B cell (primary cell): ENCODE data around the gene MED9. TPM values are rescaled to one million over a fixed set of nuclear protein-coding genes. Genes with fewer than 3 reads are reported as not detected.

Experiments used
- ATAC-seq: fragments of 200-7000 bp; cut with Tn5 transposase; one replicate; pipeline ENCODE4 v1.10.0; 2021; ENCODE audit warnings: low read depth, mild to moderate bottlenecking, moderate number of reproducible peaks, moderate library complexity
- CTCF ChIA-PET: fragments of 350-600 bp; sonication (Branson Sonifier 250); formaldehyde crosslinking; loops from one replicate; lab custom pipeline; 2021; ENCODE audit warnings: antibody characterized with exemption, inconsistent platforms; lab: Charles Lee
- POLR2A ChIA-PET: fragments of 350-600 bp; sonication (Branson Sonifier 250); formaldehyde crosslinking; loops from one replicate; lab custom pipeline; 2021; ENCODE audit warnings: antibody characterized with exemption; lab: Charles Lee
- DNase-seq: peaks from one replicate; pipeline ENCODE4 v3.0.0; 2013
- H2AFZ ChIP-seq: 2 replicates; pipeline ENCODE4 v1.6.1; 2012; ENCODE audit warnings: mild to moderate bottlenecking, low read depth, low read length; ENCODE audit not compliant: insufficient read depth, poor library complexity, severe bottlenecking
- H3K27ac ChIP-seq, 2 donors: 1 replicate in 1 of 2; 2 replicates in 1 of 2; pipeline ENCODE4 v1.5.1; 2012 to 2013; ENCODE audit warnings: low read length in 2 of 2, mild to moderate bottlenecking in 2 of 2, moderate library complexity in 1 of 2
- H3K27me3 ChIP-seq, 4 experiments: fragments of 200-600 bp in 1 of 4; sonication (generic) in 1 of 4; replicated peaks in 1 of 4; 1 replicate in 2 of 4; 2 replicates in 2 of 4; pipeline versions ENCODE4 v1.6.1 to v1.7.0; 2013 to 2016; ENCODE audit warnings: low read length in 3 of 4, mild to moderate bottlenecking in 2 of 4, mixed read lengths in 1 of 4, moderate library complexity in 1 of 4; ENCODE audit not compliant: insufficient read depth in 4 of 4, control insufficient read depth in 3 of 4; ENCODE audit errors: control extremely low read depth in 1 of 4
- H3K36me3 ChIP-seq, 2 experiments: replicated peaks in 1 of 2; 1 replicate in 1 of 2; 2 replicates in 1 of 2; pipeline versions ENCODE4 v1.6.1 to v1.7.1; 2013; ENCODE audit warnings: low read length in 1 of 2; ENCODE audit not compliant: insufficient read depth in 2 of 2, control insufficient read depth in 1 of 2; ENCODE audit errors: control extremely low read depth in 1 of 2, extremely low read depth in 1 of 2
- H3K4me1 ChIP-seq, 2 donors: fragments of 200-600 bp in 1 of 2; sonication (generic) in 1 of 2; 1 replicate in 1 of 2; 2 replicates in 1 of 2; pipeline versions ENCODE4 v1.5.1 to v1.6.1; 2013 to 2017; ENCODE audit warnings: low read length in 2 of 2; ENCODE audit not compliant: control insufficient read depth in 2 of 2, insufficient read depth in 2 of 2
- H3K4me2 ChIP-seq: replicated peaks from 2 replicates; pipeline ENCODE3; 2012; ENCODE audit warnings: mild to moderate bottlenecking, low read depth, low read length; ENCODE audit not compliant: poor library complexity, severe bottlenecking
- H3K4me3 ChIP-seq, 5 experiments: fragments of 200-600 bp in 1 of 5; sonication (generic) in 1 of 5; 1 replicate in 3 of 5; 2 replicates in 2 of 5; pipeline versions ENCODE4 v1.5.1 to v1.7.0; 2011 to 2016; ENCODE audit warnings: low read length in 4 of 5, mild to moderate bottlenecking in 4 of 5, low read depth in 2 of 5, control low read depth in 1 of 5, moderate library complexity in 1 of 5; ENCODE audit not compliant: insufficient read depth in 1 of 5; ENCODE audit errors: control extremely low read depth in 1 of 5, extremely low read depth in 1 of 5
- H3K79me2 ChIP-seq: fragments of 200-600 bp; sonication (generic); one replicate; pipeline ENCODE4 v1.6.0; 2016; ENCODE audit warnings: low read length; ENCODE audit not compliant: control insufficient read depth, insufficient read depth
- H3K9ac ChIP-seq: fragments of 200-600 bp; sonication (generic); 2 replicates; pipeline ENCODE4 v1.6.1; 2017; ENCODE audit warnings: mild to moderate bottlenecking, low read length, moderate library complexity
- H3K9me3 ChIP-seq, 3 donors: one replicate each; pipeline versions ENCODE4 v1.6.1 to v1.7.1; 2013; ENCODE audit warnings: low read length in 2 of 3; ENCODE audit not compliant: control insufficient read depth in 2 of 3, insufficient read depth in 1 of 3; ENCODE audit errors: control extremely low read depth in 1 of 3
- H4K20me1 ChIP-seq: 2 replicates; pipeline ENCODE4 v1.6.0; 2012; ENCODE audit warnings: mild to moderate bottlenecking, low read length; ENCODE audit not compliant: insufficient read depth, control insufficient read depth, poor library complexity, severe bottlenecking
- H3K27ac Mint-ChIP-seq: one replicate; pipeline ENCODE4 v1.8.0; 2021; ENCODE audit warnings: mixed read lengths
- H3K27me3 Mint-ChIP-seq: one replicate; pipeline ENCODE4 v1.8.0; 2021; ENCODE audit warnings: mixed read lengths
- H3K4me1 Mint-ChIP-seq: one replicate; pipeline ENCODE4 v1.8.0; 2021; ENCODE audit warnings: mixed read lengths
- H3K4me3 Mint-ChIP-seq: one replicate; pipeline ENCODE4 v1.8.0; 2021; ENCODE audit warnings: mixed read lengths
- H3K9me3 Mint-ChIP-seq: one replicate; pipeline ENCODE4 v1.8.0; 2022; ENCODE audit warnings: mixed read lengths; ENCODE audit not compliant: insufficient read depth
- CTCF ChIP-seq: fragments of 200-600 bp; IDR thresholded peaks from one replicate; pipeline ENCODE4 v1.8.0; 2022; ENCODE audit warnings: antibody characterized with exemption, mild to moderate bottlenecking
- EZH2 ChIP-seq: IDR thresholded peaks from 2 replicates; pipeline ENCODE4 v1.6.1; 2012; ENCODE audit warnings: borderline replicate concordance, low read depth, mild to moderate bottlenecking, moderate library complexity, low read length; ENCODE audit not compliant: insufficient read depth, poor library complexity, severe bottlenecking
- WGBS: methylation state at CpG from one replicate; pipeline ENCODE4 v1.1.5; 2013; ENCODE audit warnings: missing lambda C conversion rate; ENCODE audit not compliant: insufficient coverage; 5-methylcytosine and 5-hydroxymethylcytosine counted together
- intact Hi-C: fragments of 100-400 bp; cut with micrococcal nuclease; formaldehyde crosslinking; loops from one replicate; pipeline ENCODE4 v1.10.0; 2022
- polyA plus RNA-seq: library from polyadenylated mRNA; depleted of rRNA; stranded (reverse); fragments of >200 nt; gene quantifications from 2 replicates; pipeline ENCODE4 v1.2.3, GENCODE V29; 2012
- total RNA-seq, 2 donors: library from RNA; stranded (reverse); fragments of 120-200 nt in 1 of 2; gene quantifications; 1 replicate in 1 of 2; 2 replicates in 1 of 2; pipeline versions ENCODE4 v1.2.3 to v1.2.4, GENCODE V29; 2013 to 2022

The MED9 gene
- total and polyA plus RNA-seq, 2 donors (not counting 1 experiment from before 2014, with no cell fraction given) = 11.6 to 18.9 TPM

GRCh38 chr17:17455173-17455572 lies 21.6 kb upstream of the MED9 start:
- Mint-ChIP-seq H3K9me3 (peaks cover 3% of the 10 kb centered on the region), H3K27ac (no peak overlapping the region)

GRCh38 chr17:17456251-17456650 lies 20.5 kb upstream of the MED9 start:
- no peak overlapping the region for H3K4me2 ChIP-seq
- no peak overlapping the region for H3K9ac ChIP-seq
- H3K4me1 ChIP-seq = no peaks in the 10 kb centered on the region
- H3K79me2 ChIP-seq = no peaks in the 10 kb centered on the region
- ChIA-PET CTCF (interaction anchor here (1.2 kb wide), 1 partner anchor 101 kb away, joined by 3 read pairs; no protein-coding TSS in a partner anchor), POLR2A (no interaction called here)
- H3K27ac ChIP-seq = no peak overlapping the region
- no peak overlapping the region for H3K4me3 ChIP-seq
- H3K36me3 ChIP-seq = no peaks in the 10 kb centered on the region
- no peak overlapping the region for H2AFZ ChIP-seq
- TF ChIP-seq CTCF = no peak
- no peak for TF ChIP-seq EZH2
- H3K9me3 ChIP-seq = peaks cover 0 to 8% (median 0%) of the 10 kb centered on the region in 3 donors
- no peak for ATAC-seq
- intact Hi-C loops = no loop called here
- no peak for DNase-seq
- Mint-ChIP-seq H3K27me3 (peaks cover 7% of the 10 kb centered on the region), H3K4me1 (no peaks in the 10 kb centered on the region), H3K9me3 (peaks cover 4% of the 10 kb centered on the region), H3K4me3 (no peak overlapping the region), H3K27ac (no peak overlapping the region)
- no peaks in the 10 kb centered on the region for H3K27me3 ChIP-seq
- H4K20me1 ChIP-seq = no peaks in the 10 kb centered on the region
- WGBS = 96% methylated on average over 14 of the region's 19 CpGs

More at GRCh38 chr17:17455173-17455572, 21.6 kb upstream of the MED9 start:
- ChIA-PET POLR2A (no interaction called here), CTCF (no interaction called here)
- no peak overlapping the region for H2AFZ ChIP-seq
- no peak overlapping the region for H3K4me3 Mint-ChIP-seq
- H3K9ac ChIP-seq = no peak overlapping the region
- H3K27ac ChIP-seq = no peak overlapping the region
- no peak overlapping the region for H3K4me3 ChIP-seq
- intact Hi-C loops = no loop called here
- peaks cover 0 to 8% (median 0%) of the 10 kb centered on the region in 3 donors for H3K9me3 ChIP-seq
- H3K4me1 Mint-ChIP-seq = no peaks in the 10 kb centered on the region
- H3K27me3 ChIP-seq = no peaks in the 10 kb centered on the region
- no peaks in the 10 kb centered on the region for H4K20me1 ChIP-seq
- peaks cover 7% of the 10 kb centered on the region for H3K27me3 Mint-ChIP-seq
- H3K79me2 ChIP-seq = no peaks in the 10 kb centered on the region
- no peak for ATAC-seq
- H3K36me3 ChIP-seq = no peaks in the 10 kb centered on the region
- TF ChIP-seq EZH2 = no peak
- TF ChIP-seq CTCF = no peak
- H3K4me2 ChIP-seq = no peak overlapping the region
- 96% methylated on average over 3 of the region's 4 CpGs for WGBS
- H3K4me1 ChIP-seq = no peaks in the 10 kb centered on the region
- DNase-seq = no peak
